ENCODE measurements around the gene ZNF316. TPM values are rescaled to one million over a fixed set of nuclear protein-coding genes. Genes with fewer than 3 reads are reported as not detected.
"Not testable (repeated sequence)": the region's sequence is repeated elsewhere in the genome, so short reads cannot be mapped to it uniquely, and the experiment has no call there.

The ZNF316 gene
- total and polyA plus RNA-seq, 3 donors from 2014 or later: 22.7 to 50.9 (median 46.6) TPM

DNA sequence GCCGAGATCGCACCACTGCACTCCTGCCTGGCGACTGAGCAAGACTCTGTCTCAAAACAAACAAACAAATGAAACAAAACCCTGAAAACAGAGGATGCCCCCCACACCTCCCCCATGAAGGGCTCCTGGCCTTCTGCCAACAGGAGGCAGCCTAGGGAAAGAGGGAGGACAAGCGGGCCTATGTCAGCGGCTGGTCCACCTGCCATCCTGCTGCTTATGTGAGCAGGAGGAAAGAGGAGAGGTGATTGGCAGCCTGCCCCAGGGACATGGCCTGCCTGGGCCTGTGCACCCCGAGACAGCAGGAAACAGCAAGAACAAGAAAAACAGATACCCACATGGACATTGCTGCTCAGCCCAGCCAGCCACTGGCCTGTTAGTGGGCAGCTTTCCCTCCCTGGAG is 9.1 kb upstream of the ZNF316 start:
- Histone ChIP-seq H3K4me1 (no peaks in the 10 kb centered on the region), H3K9me3 (no peaks in the 10 kb centered on the region), H3K4me3 (no peak overlapping the region), H3K27ac (no peak overlapping the region), H3K36me3 (ENCODE audit: low read depth, missing control alignments) (no peaks in the 10 kb centered on the region), H3K27me3 (no peaks in the 10 kb centered on the region)
- intact Hi-C loops (cut with DNase I; ENCODE audit: low total_unique reads): no loop called here
- DNase-seq: no peak
- WGBS, 2 donors: 80 to 82% methylated on average over 6 of the region's 6 CpGs
- TF ChIP-seq POLR2A (IDR thresholded peaks at IDR 0.05): no peak
- TF ChIP-seq, protein P1, sequence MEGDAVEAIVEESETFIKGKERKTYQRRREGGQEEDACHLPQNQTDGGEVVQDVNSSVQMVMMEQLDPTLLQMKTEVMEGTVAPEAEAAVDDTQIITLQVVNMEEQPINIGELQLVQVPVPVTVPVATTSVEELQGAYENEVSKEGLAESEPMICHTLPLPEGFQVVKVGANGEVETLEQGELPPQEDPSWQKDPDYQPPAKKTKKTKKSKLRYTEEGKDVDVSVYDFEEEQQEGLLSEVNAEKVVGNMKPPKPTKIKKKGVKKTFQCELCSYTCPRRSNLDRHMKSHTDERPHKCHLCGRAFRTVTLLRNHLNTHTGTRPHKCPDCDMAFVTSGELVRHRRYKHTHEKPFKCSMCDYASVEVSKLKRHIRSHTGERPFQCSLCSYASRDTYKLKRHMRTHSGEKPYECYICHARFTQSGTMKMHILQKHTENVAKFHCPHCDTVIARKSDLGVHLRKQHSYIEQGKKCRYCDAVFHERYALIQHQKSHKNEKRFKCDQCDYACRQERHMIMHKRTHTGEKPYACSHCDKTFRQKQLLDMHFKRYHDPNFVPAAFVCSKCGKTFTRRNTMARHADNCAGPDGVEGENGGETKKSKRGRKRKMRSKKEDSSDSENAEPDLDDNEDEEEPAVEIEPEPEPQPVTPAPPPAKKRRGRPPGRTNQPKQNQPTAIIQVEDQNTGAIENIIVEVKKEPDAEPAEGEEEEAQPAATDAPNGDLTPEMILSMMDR (IDR thresholded peaks at IDR 0.05): no peak

GRCh38 chr7:6630007-6630849 is 6.9 kb upstream of the ZNF316 start:
- TF ChIP-seq POLR2A (IDR thresholded peaks at IDR 0.05): no peak
- TF ChIP-seq, protein P1 (IDR thresholded peaks at IDR 0.05): no peak
- H3K36me3 ChIP-seq (ENCODE audit: low read depth, missing control alignments): no peaks in the 10 kb centered on the region
- H3K9me3 ChIP-seq: no peaks in the 10 kb centered on the region
- intact Hi-C loops (cut with DNase I; ENCODE audit: low total_unique reads): no loop called here
- no peak overlapping the region for H3K4me3 ChIP-seq
- no peaks in the 10 kb centered on the region for H3K27me3 ChIP-seq
- H3K27ac ChIP-seq: no peak overlapping the region
- no peak for DNase-seq
- WGBS, 2 donors: 51 to 54% methylated on average over 9 to 11 of the region's 11 CpGs
- no peaks in the 10 kb centered on the region for H3K4me1 ChIP-seq

GRCh38 chr7:6631605-6632004 is 5.5 kb upstream of the ZNF316 start:
- no peaks in the 10 kb centered on the region for H3K36me3 ChIP-seq (ENCODE audit: low read depth, missing control alignments)
- no peaks in the 10 kb centered on the region for H3K9me3 ChIP-seq
- H3K27ac ChIP-seq: no peak overlapping the region
- intact Hi-C loops (cut with DNase I; ENCODE audit: low total_unique reads): no loop called here
- 84 to 85% methylated on average over 7 of the region's 7 CpGs for WGBS, 2 donors
- DNase-seq: no peak
- H3K27me3 ChIP-seq: no peaks in the 10 kb centered on the region
- no peak overlapping the region for H3K4me3 ChIP-seq
- no peak for TF ChIP-seq POLR2A (IDR thresholded peaks at IDR 0.05)
- TF ChIP-seq, protein P1 (IDR thresholded peaks at IDR 0.05): no peak
- peaks cover 5% of the 10 kb centered on the region for H3K4me1 ChIP-seq

DNA sequence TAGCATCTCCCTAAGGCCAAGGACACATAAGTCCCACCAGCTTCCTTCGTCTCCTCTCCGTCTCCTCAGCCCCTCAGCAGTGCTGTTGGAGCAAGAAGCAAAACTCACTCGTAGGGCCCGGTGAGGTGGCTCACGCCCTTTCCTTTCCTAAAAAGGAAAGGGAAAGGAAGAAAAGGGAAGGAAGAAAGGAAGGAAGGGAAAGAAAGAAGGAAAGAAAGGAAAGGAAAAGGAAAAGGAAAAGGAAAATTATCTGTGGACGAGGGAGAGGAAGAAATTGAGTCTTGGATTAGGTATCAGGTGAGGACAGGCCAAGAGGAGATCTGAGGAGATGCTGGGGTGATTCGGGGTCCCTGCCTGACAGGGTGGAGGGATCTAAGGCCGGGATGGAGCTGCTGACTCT is 3.1 kb upstream of the ZNF316 start:
- Histone ChIP-seq H3K36me3 (ENCODE audit: low read depth, missing control alignments) (no peaks in the 10 kb centered on the region), H3K27me3 (no peaks in the 10 kb centered on the region), H3K27ac (no peak overlapping the region), H3K4me3 (no peak overlapping the region), H3K4me1 (peaks cover 18% of the 10 kb centered on the region), H3K9me3 (no peaks in the 10 kb centered on the region)
- 82 to 85% methylated on average over 8 of the region's 8 CpGs for WGBS, 2 donors
- no peak for DNase-seq
- TF ChIP-seq POLR2A (IDR thresholded peaks at IDR 0.05): no peak
- TF ChIP-seq, protein P1 (IDR thresholded peaks at IDR 0.05): no peak
- intact Hi-C loops (cut with DNase I; ENCODE audit: low total_unique reads): no loop called here

- intact Hi-C loops (cut with DNase I; ENCODE audit: low total_unique reads); H3K4me3 ChIP-seq; H3K36me3 ChIP-seq (ENCODE audit: low read depth, missing control alignments); H3K27me3 ChIP-seq; DNase-seq; H3K27ac ChIP-seq; H3K9me3 ChIP-seq: not testable (repeated sequence)
- WGBS, 2 donors: 84 to 96% methylated on average over 5 of the region's 5 CpGs
- peaks cover 18% of the 10 kb centered on the region for H3K4me1 ChIP-seq
Measured at GRCh38 chr7:6634971-6635370, 2.1 kb upstream of the ZNF316 start.
